ENCODE data around the gene COBLL1.

- TF ChIP-seq CTCF (IDR thresholded peaks at IDR 0.05) (no peak), POLR2A (IDR thresholded peaks at IDR 0.05) (no peak)
These were observed 84.8 kb downstream of the COBLL1 start for GRCh38 chr2:164756773-164757172.

Measured in lower leg skin (tissue), 3 donors.